GM10266 (cell line): Measurements from ENCODE around the gene SPDEF.

Experiments
- DNase-seq: peaks from one replicate; pipeline ENCODE4 v3.0.0; 2012; ENCODE audit errors: extremely low spot score
- TF ChIP-seq, protein P1 (sequence below): IDR thresholded peaks from 2 replicates; pipeline ENCODE4 v1.5.1; 2012; ENCODE audit warnings: mild to moderate bottlenecking, low read depth; ENCODE audit not compliant: control insufficient read depth, insufficient read depth; ENCODE audit errors: missing control alignments

The SPDEF gene

DNA sequence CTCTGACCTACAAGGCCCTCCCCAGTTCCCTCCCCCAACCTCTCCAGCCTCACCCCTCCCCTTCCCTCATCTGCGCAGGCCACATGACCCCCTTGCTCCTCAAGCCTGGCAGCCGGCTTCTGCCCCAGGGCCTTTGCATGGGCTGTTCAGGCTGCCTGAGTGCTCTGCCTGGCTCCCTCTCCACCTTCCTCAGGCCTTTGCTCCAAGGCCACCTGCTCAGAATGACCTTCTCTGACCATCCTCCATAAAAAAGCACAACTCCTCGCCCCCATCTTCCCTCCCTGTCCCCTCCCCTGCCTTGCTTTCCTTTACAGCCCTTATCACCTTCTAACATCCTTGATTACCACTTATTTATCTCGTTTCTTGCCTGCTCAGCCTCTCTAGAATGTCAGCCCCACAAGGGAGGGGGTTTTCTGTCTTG is 38.7 kb downstream of the SPDEF start:
- DNase-seq: no peak
- TF ChIP-seq, protein P1, sequence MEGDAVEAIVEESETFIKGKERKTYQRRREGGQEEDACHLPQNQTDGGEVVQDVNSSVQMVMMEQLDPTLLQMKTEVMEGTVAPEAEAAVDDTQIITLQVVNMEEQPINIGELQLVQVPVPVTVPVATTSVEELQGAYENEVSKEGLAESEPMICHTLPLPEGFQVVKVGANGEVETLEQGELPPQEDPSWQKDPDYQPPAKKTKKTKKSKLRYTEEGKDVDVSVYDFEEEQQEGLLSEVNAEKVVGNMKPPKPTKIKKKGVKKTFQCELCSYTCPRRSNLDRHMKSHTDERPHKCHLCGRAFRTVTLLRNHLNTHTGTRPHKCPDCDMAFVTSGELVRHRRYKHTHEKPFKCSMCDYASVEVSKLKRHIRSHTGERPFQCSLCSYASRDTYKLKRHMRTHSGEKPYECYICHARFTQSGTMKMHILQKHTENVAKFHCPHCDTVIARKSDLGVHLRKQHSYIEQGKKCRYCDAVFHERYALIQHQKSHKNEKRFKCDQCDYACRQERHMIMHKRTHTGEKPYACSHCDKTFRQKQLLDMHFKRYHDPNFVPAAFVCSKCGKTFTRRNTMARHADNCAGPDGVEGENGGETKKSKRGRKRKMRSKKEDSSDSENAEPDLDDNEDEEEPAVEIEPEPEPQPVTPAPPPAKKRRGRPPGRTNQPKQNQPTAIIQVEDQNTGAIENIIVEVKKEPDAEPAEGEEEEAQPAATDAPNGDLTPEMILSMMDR: no peak

DNA sequence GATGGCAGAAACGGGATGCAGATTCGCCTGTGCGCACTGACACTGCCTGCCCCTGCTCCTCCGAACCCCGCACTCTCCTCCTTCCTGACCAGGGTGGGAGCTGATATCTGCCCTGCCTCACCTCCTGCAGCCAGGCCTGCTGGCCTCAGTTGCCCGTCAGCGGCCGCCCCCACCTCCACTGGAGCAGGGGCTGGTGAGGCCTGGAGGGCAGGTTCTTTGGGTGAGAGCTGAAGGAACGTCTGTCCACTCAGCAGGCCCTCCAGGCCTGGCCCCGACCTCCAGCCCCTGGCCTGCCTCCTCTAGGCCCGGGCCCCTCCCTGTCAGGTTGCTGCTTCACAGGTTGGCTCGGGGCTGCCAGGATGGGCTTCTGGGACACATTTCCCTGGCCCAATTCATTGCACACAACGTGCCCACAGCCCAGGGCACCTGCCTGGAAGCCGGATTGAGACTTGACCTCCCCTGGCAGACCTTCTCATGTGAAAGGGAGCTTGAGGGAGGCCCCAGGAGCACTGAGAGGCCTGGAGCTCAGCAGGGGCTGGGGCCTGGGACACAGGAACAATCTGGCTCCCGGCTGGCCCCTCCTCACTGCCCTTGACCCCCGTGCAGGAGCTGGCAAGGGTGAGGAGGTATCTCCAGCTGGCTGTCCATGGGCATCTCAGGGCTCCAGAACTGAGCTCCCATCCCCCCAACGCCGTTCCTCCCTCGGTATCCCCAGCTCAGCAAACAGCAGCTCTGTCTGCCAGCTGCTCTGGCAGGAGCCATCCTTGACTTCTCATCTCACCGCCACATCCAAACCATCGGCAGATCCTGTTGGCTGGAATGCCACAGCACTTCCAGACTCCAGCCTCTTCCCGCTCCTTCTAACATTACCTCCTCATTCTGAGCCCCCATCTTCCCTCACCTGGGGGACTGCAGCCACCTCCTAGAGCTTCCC is 39.5 kb downstream of the SPDEF start:
- TF ChIP-seq, protein P1: no peak
- no peak for DNase-seq

DNA sequence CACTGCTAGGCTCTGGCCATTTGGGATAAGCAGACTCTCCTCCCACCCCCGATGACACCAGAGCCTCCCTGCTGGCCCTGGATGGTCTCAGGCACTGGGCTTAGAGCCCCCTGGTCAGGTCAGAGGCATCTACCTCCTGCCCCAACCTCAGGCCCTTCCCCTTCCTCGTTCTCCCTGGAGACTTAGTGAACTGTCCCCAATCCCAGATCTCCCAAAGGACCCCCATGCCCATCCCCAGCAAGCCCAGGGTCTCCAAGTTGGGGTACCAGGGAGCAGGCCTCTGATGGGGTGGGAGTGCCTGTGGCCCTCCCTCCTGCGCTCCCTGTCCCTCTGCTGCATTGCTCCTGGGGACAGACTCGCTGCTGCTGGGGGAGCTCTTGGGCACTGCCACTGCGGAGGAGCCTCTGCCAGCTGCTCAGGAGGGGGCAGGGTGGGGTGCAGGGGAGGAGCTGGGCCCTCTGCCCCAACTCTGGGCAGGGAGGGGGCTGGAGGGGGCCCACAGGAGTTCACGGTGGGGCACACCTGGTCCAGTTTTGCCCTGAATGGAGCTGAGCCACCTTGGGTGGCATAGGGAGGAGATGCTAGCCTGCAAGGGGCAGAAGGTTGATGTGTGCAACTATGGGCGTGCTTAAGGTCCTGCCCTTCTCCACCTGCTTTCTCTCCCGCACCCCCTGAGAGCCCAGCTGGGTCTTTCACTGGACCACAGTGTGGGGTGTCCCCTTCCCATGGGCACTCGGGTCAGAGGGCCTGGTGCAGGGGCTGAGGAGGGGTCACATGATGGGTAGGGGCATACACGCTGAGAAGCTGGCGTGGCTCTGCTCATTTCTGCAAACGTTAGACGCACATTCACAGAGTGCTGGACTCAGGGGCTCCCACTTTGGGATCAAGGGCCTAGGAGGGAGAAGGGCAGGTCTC is 40.4 kb downstream of the SPDEF start:
- TF ChIP-seq, protein P1: no peak

DNA sequence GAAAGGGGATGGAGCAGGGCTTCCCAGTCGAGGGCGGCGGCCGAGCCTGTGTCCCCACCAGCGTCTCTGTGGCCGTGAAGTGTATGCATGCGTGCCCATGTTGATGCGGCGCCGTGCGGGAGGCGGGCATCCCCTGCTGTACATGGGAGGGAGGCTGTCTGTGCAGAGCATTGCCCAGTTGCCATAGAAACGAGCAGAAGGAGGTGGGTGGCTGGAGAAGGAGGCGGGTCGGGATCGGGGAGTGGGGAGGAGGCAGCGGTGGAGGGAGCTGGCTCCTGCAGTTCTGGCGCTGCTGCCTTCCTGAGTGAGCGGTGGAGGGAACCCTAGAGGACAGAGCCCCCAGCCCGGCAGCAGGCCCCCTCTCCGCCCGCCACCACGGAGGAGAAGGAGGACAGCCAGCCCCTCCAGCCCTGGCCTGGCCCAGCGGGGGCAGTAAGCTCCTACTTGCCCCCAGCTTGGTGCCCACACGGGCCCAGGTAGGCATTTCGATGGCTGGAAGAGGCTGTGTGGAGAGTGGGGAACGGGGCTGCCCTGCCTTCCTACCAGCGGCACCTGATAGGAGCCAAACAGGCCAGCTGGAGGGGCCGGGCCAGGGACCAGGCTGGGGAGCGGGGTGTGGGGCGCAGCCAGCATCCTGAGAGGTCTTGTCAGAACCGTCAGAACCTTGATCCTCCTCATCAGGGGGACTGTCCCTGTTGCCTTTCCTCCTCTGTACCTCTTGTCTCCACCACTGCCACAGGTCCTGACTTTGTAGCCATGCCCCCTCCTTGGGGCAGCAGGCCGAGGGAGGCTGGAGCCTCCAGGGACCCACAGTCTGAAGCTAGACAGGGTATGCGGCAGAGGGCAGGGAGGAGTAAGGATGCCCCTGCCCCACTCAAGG is 41.3 kb downstream of the SPDEF start:
- TF ChIP-seq, protein P1: no peak
- no peak for DNase-seq

More for the DNA sequence above, 40.4 kb downstream of the SPDEF start:
- no peak for DNase-seq

DNA sequence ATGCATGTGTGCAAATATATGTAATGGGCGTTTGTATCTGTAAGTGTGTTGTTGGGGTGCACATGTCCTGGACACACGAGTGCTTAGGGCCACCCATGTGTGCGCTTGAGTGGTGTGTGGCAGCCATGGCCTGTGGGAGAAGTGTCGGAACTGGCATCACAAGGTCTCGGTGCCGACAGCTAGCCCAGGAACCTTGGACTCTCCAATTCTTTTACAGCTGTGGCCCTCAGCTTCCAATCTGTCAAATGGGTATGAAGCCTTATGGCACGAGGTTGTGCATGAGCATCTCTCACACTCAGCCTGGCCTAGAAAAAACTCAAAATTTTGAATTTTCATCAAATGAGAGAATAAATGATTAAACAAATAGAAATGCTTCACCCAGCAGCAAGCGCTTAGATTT is 42.0 kb downstream of the SPDEF start:
- no peak for DNase-seq
- TF ChIP-seq, protein P1: no peak

DNA sequence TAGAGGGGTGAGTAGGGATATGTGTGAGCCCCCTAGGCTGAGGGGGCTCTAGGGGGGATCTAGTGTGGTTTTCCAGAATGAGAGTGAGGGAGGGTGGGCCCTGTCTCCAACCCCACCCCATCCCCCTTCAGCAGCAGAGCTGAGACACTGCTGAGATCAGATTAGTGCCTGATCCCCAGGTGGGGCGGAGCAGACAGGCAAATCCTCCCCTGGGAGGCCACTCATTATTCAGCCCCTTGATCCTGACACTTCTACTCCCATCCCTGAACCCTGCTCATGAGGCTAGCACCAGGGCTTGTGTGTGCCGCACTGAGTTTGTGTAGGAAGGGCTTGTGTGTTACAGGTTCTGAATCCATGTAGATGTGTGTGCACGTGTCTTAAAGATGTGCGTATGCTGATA is 42.5 kb downstream of the SPDEF start:
- no peak for DNase-seq
- TF ChIP-seq, protein P1: no peak
